Cardiac fibroblast (primary cell): Measurements from ENCODE around the gene TCF7L1.

Experiments
- DNase-seq, 2 donors: peaks; one replicate each; pipeline versions ENCODE4 v3.0.0 to v3.0.0-alpha.2; 2010; ENCODE audit warnings: low read depth in 2 of 2
- H3K4me3 ChIP-seq, 2 donors: replicated peaks in 1 of 2; 1 replicate in 1 of 2; 2 replicates in 1 of 2; pipeline ENCODE4 v1.5.1; 2011; ENCODE audit warnings: low read depth in 2 of 2, low read length in 2 of 2, mild to moderate bottlenecking in 2 of 2, moderate library complexity in 1 of 2
- CTCF ChIP-seq: IDR thresholded peaks from one replicate; pipeline ENCODE4 v1.5.1; 2011; ENCODE audit warnings: low read depth, mild to moderate bottlenecking, low read length, inconsistent platforms

TCF7L1 gene

GRCh38 chr2:85278361-85278760 is 145.2 kb downstream of the TCF7L1 start:
- TF ChIP-seq CTCF = no peak
- peak overlapping the region in 1 of 2 donors; percentile 0 for H3K4me3 ChIP-seq
- DNase-seq = peak in 1 of 2 donors; percentile 75

- H3K4me3 ChIP-seq = no peak overlapping the region
- DNase-seq = no peak
- no peak for TF ChIP-seq CTCF
Measured at GRCh38 chr2:85281553-85281952, 148.4 kb downstream of the TCF7L1 start.

- H3K4me3 ChIP-seq = no peak overlapping the region
- no peak for DNase-seq
- no peak for TF ChIP-seq CTCF
Measured at GRCh38 chr2:85282914-85283313, 149.7 kb downstream of the TCF7L1 start.

- no peak overlapping the region for H3K4me3 ChIP-seq
- no peak for TF ChIP-seq CTCF
- no peak for DNase-seq
Measured at GRCh38 chr2:85283641-85284040, 150.4 kb downstream of the TCF7L1 start.

GRCh38 chr2:85286918-85287317 is 153.7 kb downstream of the TCF7L1 start:
- TF ChIP-seq CTCF = no peak
- no peak overlapping the region for H3K4me3 ChIP-seq

GRCh38 chr2:85287721-85288120 is 154.5 kb downstream of the TCF7L1 start:
- no peak overlapping the region for H3K4me3 ChIP-seq
- DNase-seq = no peak
- TF ChIP-seq CTCF = no peak

More at GRCh38 chr2:85286918-85287317, 153.7 kb downstream of the TCF7L1 start:
- no peak for DNase-seq

- DNase-seq = peak; percentile 39 to 83
- TF ChIP-seq CTCF = no peak
- H3K4me3 ChIP-seq = no peak overlapping the region
Measured at GRCh38 chr2:85288244-85288725, 155.1 kb downstream of the TCF7L1 start.
